WTC11 (cell line): ENCODE results near the gene PIK3R1. TPM values are rescaled to one million over a fixed set of nuclear protein-coding genes. Genes with fewer than 3 reads are reported as not detected.

Experiments used
- ATAC-seq: fragments of 200-7000 bp; cut with Tn5 transposase; 2 replicates; pipeline ENCODE4 v1.10.0; 2021; ENCODE audit warnings: mild to moderate bottlenecking, moderate library complexity
- CTCF ChIA-PET: fragments of 300-600 bp; sonication (Branson Sonifier 250); formaldehyde crosslinking; loops from one replicate; lab custom pipeline; 2021; ENCODE audit warnings: antibody characterized with exemption; lab: Charles Lee
- POLR2A ChIA-PET: fragments of 350-600 bp; sonication (Branson Sonifier 250); formaldehyde crosslinking; loops from one replicate; lab custom pipeline; 2021; ENCODE audit warnings: antibody characterized with exemption; lab: Charles Lee
- DNase-seq: peaks from one replicate; pipeline ENCODE4 v3.0.0; 2021; ENCODE audit warnings: low spot score
- H3K27ac Mint-ChIP-seq: 2 replicates; pipeline ENCODE4 v1.8.0; 2021; ENCODE audit warnings: mixed read lengths
- H3K27me3 Mint-ChIP-seq: 2 replicates; pipeline ENCODE4 v1.8.0; 2021; ENCODE audit warnings: low read depth, mild to moderate bottlenecking, moderate library complexity, mixed read lengths
- H3K36me3 Mint-ChIP-seq: 2 replicates; pipeline ENCODE4 v1.8.0; 2021; ENCODE audit warnings: mixed read lengths
- H3K4me1 Mint-ChIP-seq: 2 replicates; pipeline ENCODE4 v1.8.0; 2022; ENCODE audit warnings: mixed read lengths
- H3K4me3 Mint-ChIP-seq: 2 replicates; pipeline ENCODE4 v1.8.0; 2021; ENCODE audit warnings: mild to moderate bottlenecking, moderate library complexity, mixed read lengths
- H3K9me3 Mint-ChIP-seq: 2 replicates; pipeline ENCODE4 v1.8.0; 2021; ENCODE audit warnings: mixed read lengths
- AFF4 ChIP-seq: sonication (generic); formaldehyde crosslinking; IDR thresholded peaks from 2 replicates; pipeline ENCODE4 v1.8.1; 2023; ENCODE audit warnings: mild to moderate bottlenecking, missing genetic modification reagents, borderline replicate concordance
- ARID4B ChIP-seq: sonication (generic); formaldehyde crosslinking; IDR thresholded peaks from 2 replicates; pipeline ENCODE4 v1.8.0; 2023; ENCODE audit warnings: missing genetic modification reagents, mild to moderate bottlenecking, borderline replicate concordance
- ATF1 ChIP-seq: sonication (generic); formaldehyde crosslinking; IDR thresholded peaks from 2 replicates; pipeline ENCODE4 v1.8.1; 2023; ENCODE audit warnings: mild to moderate bottlenecking, moderate library complexity, missing genetic modification reagents
- CREB1 ChIP-seq: sonication (generic); formaldehyde crosslinking; IDR thresholded peaks from 2 replicates; pipeline ENCODE4 v1.8.0; 2023; ENCODE audit warnings: mild to moderate bottlenecking, missing genetic modification reagents
- CREM ChIP-seq: sonication (generic); formaldehyde crosslinking; IDR thresholded peaks from 2 replicates; pipeline ENCODE4 v1.8.1; 2022; ENCODE audit warnings: mild to moderate bottlenecking, missing genetic modification reagents, moderate library complexity
- E2F4 ChIP-seq: sonication (generic); formaldehyde crosslinking; IDR thresholded peaks from 2 replicates; pipeline ENCODE4 v1.8.1; 2022; ENCODE audit warnings: low read depth, mild to moderate bottlenecking, moderate library complexity, missing genetic modification reagents, borderline replicate concordance
- ELF4 ChIP-seq: sonication (generic); formaldehyde crosslinking; IDR thresholded peaks from 2 replicates; pipeline ENCODE4 v1.8.1; 2022; ENCODE audit warnings: low read depth, mild to moderate bottlenecking, moderate library complexity, missing genetic modification reagents
- FOXK1 ChIP-seq: sonication (generic); formaldehyde crosslinking; IDR thresholded peaks from 2 replicates; pipeline ENCODE4 v1.8.0; 2022; ENCODE audit warnings: mild to moderate bottlenecking, moderate library complexity, missing genetic modification reagents
- FOXP1 ChIP-seq: sonication (generic); formaldehyde crosslinking; IDR thresholded peaks from 2 replicates; pipeline ENCODE4 v1.8.0; 2022; ENCODE audit warnings: missing genetic modification reagents, mild to moderate bottlenecking, moderate library complexity, borderline replicate concordance
- GABPB1 ChIP-seq: sonication (generic); formaldehyde crosslinking; IDR thresholded peaks from 2 replicates; pipeline ENCODE4 v1.8.1; 2023; ENCODE audit warnings: mild to moderate bottlenecking, missing genetic modification reagents
- GTF2I ChIP-seq: fragments of 250-450 bp; sonication (Bioruptor Pico); conservative IDR thresholded peaks from 2 replicates; pipeline ENCODE4 v1.4.0; 2021; ENCODE audit warnings: mild to moderate bottlenecking
- HMGA2 ChIP-seq: fragments of 250-450 bp; sonication (Bioruptor Pico); IDR thresholded peaks from 2 replicates; pipeline ENCODE4 v1.4.0; 2021; ENCODE audit warnings: mild to moderate bottlenecking, moderate library complexity
- IRF1 ChIP-seq: sonication (generic); formaldehyde crosslinking; IDR thresholded peaks from 2 replicates; pipeline ENCODE4 v1.8.0; 2023; ENCODE audit warnings: missing genetic modification reagents
- JUN ChIP-seq: sonication (generic); formaldehyde crosslinking; IDR thresholded peaks from 2 replicates; pipeline ENCODE4 v1.8.0; 2023; ENCODE audit warnings: mild to moderate bottlenecking, missing genetic modification reagents
- MYBL2 ChIP-seq: sonication (generic); formaldehyde crosslinking; IDR thresholded peaks from 2 replicates; pipeline ENCODE4 v1.8.1; 2023; ENCODE audit warnings: mild to moderate bottlenecking, moderate library complexity, missing genetic modification reagents
- NFATC4 ChIP-seq: fragments of 250-450 bp; sonication (Bioruptor Pico); IDR thresholded peaks from 2 replicates; pipeline ENCODE4 v1.9.0; 2021; ENCODE audit warnings: mild to moderate bottlenecking
- PRRX2 ChIP-seq: fragments of 250-450 bp; sonication (Bioruptor Pico); IDR thresholded peaks from 2 replicates; pipeline ENCODE4 v1.8.0; 2021; ENCODE audit warnings: mild to moderate bottlenecking
- RORB ChIP-seq: fragments of 250-450 bp; sonication (Bioruptor Pico); IDR thresholded peaks from 2 replicates; pipeline ENCODE4 v1.9.0; 2021; ENCODE audit warnings: mild to moderate bottlenecking
- TEAD4 ChIP-seq: sonication (generic); formaldehyde crosslinking; IDR thresholded peaks from 2 replicates; pipeline ENCODE4 v1.8.0; 2022; ENCODE audit warnings: mild to moderate bottlenecking, missing genetic modification reagents
- ZNF138 ChIP-seq: sonication (generic); formaldehyde crosslinking; conservative IDR thresholded peaks from 2 replicates; pipeline ENCODE4 v1.8.1; 2022; ENCODE audit warnings: mild to moderate bottlenecking, moderate library complexity, missing genetic modification reagents
- ZNF416 ChIP-seq: fragments of 250-450 bp; sonication (Bioruptor Pico); IDR thresholded peaks from 2 replicates; pipeline ENCODE4 v1.9.0; 2021; ENCODE audit warnings: mild to moderate bottlenecking, inconsistent platforms
- ZNF423 ChIP-seq: fragments of 250-450 bp; sonication (Bioruptor Pico); IDR thresholded peaks from 2 replicates; pipeline ENCODE4 v2.1.2; 2022; ENCODE audit warnings: mild to moderate bottlenecking, moderate library complexity
- total RNA-seq: library from RNA; stranded (reverse); gene quantifications from 3 replicates; pipeline ENCODE4 v1.2.3, GENCODE V29; 2021
- TF ChIP-seq, protein P1 (sequence below): sonication (generic); formaldehyde crosslinking; IDR thresholded peaks from 2 replicates; pipeline ENCODE4 v1.8.0; 2022; ENCODE audit warnings: mild to moderate bottlenecking, missing genetic modification reagents

Gene PIK3R1
- total RNA-seq, 1 experiment from 2014 or later: 11.3 TPM

- H3K27me3 Mint-ChIP-seq: no peaks in the 10 kb centered on the region
- peak overlapping the region; percentile 86 for H3K27ac Mint-ChIP-seq
- no peaks in the 10 kb centered on the region for H3K36me3 Mint-ChIP-seq
- ChIA-PET POLR2A (interaction anchor here (1.2 kb wide), 1 partner anchor 29 kb away, joined by 3 read pairs; no protein-coding TSS in a partner anchor), CTCF (interaction anchor here (0.6 to 3.5 kb wide), 4 partner anchors 20 to 116 kb away, joined by 3 to 12 read pairs (median 4); partner anchors contain the start of gene PIK3R1)
- DNase-seq (peak; percentile 68), ATAC-seq (peak; percentile 80)
- H3K4me1 Mint-ChIP-seq: peaks cover 48% of the 10 kb centered on the region
- H3K4me3 Mint-ChIP-seq: peak overlapping the region; percentile 62
- no peaks in the 10 kb centered on the region for H3K9me3 Mint-ChIP-seq
- peak; percentile 15; the same call in 1 of the 2 replicates for TF ChIP-seq FOXK1 (CRISPR knock-in tag)
- TF ChIP-seq CREM (CRISPR knock-in tag): no peak
- TF ChIP-seq E2F4 (CRISPR knock-in tag): no peak
- peak; percentile 42; the same call in 1 of the 2 replicates for TF ChIP-seq FOXP1 (CRISPR knock-in tag)
- TF ChIP-seq MYBL2: 0 out of 2 replicates have a peak, but pooled peaks have one; percentile 29
- 0 out of 2 replicates have a peak, but pooled peaks have one; percentile 20 for TF ChIP-seq ZNF416 (CRISPR knock-in tag)
- TF ChIP-seq HMGA2: no peak
- no peak for TF ChIP-seq GTF2I (CRISPR knock-in tag)
Observed at GRCh38 chr5:68187268-68188055, 28.1 kb upstream of the PIK3R1 start.

GRCh38 chr5:68189171-68189570 lies 26.4 kb upstream of the PIK3R1 start:
- H3K4me3 Mint-ChIP-seq: no peak overlapping the region
- H3K36me3 Mint-ChIP-seq: no peaks in the 10 kb centered on the region
- no peaks in the 10 kb centered on the region for H3K27me3 Mint-ChIP-seq
- CTCF ChIA-PET: interaction anchor here (0.6 kb wide), 1 partner anchor 1575 kb away, joined by 3 read pairs; no protein-coding TSS in a partner anchor
- H3K27ac Mint-ChIP-seq: no peak overlapping the region
- no peaks in the 10 kb centered on the region for H3K9me3 Mint-ChIP-seq
- POLR2A ChIA-PET: no interaction called here
- ATAC-seq: no peak
- DNase-seq: no peak
- H3K4me1 Mint-ChIP-seq: peaks cover 62% of the 10 kb centered on the region
- TF ChIP-seq NFATC4: no peak
- no peak for TF ChIP-seq CREB1 (CRISPR knock-in tag)
- TF ChIP-seq JUN (CRISPR knock-in tag): no peak
- TF ChIP-seq TEAD4: no peak
- no peak for TF ChIP-seq ARID4B (CRISPR knock-in tag)
- no peak for TF ChIP-seq AFF4 (CRISPR knock-in tag)
- TF ChIP-seq, protein P1, sequence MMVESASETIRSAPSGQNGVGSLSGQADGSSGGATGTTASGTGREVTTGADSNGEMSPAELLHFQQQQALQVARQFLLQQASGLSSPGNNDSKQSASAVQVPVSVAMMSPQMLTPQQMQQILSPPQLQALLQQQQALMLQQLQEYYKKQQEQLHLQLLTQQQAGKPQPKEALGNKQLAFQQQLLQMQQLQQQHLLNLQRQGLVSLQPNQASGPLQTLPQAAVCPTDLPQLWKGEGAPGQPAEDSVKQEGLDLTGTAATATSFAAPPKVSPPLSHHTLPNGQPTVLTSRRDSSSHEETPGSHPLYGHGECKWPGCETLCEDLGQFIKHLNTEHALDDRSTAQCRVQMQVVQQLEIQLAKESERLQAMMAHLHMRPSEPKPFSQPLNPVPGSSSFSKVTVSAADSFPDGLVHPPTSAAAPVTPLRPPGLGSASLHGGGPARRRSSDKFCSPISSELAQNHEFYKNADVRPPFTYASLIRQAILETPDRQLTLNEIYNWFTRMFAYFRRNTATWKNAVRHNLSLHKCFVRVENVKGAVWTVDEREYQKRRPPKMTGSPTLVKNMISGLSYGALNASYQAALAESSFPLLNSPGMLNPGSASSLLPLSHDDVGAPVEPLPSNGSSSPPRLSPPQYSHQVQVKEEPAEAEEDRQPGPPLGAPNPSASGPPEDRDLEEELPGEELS (CRISPR knock-in tag): no peak
- TF ChIP-seq PRRX2 (CRISPR knock-in tag): no peak
- TF ChIP-seq ZNF423 (CRISPR knock-in tag): no peak
- TF ChIP-seq GABPB1 (CRISPR knock-in tag): no peak
- TF ChIP-seq RORB: no peak
- TF ChIP-seq IRF1: no peak
- TF ChIP-seq ATF1: no peak
- TF ChIP-seq ELF4 (CRISPR knock-in tag): no peak
- no peak for TF ChIP-seq ZNF138 (CRISPR knock-in tag)
